Measurements from ENCODE around the gene TUFM. TPM values are rescaled to one million over a fixed set of nuclear protein-coding genes. Genes with fewer than 3 reads are reported as not detected.

TUFM gene
- total RNA-seq, 1 experiment from 2014 or later, result 207 TPM

GRCh38 chr16:28823873-28824716 lies 22.1 kb downstream of the TUFM start:
- H3K79me2 ChIP-seq (ENCODE audit: insufficient read depth, low read length), result peaks cover 19% of the 10 kb centered on the region; the same call in 1 of the 2 replicates
- H3K27me3 ChIP-seq (ENCODE audit: insufficient read depth, low read length), result no peaks in the 10 kb centered on the region
- peak overlapping the region; percentile 60 for H2BK5ac ChIP-seq (ENCODE audit: insufficient read length, low read length)
- H3K9ac ChIP-seq (ENCODE audit: extremely low read depth, insufficient read length, low read length), result peak overlapping the region; percentile 98
- no CpG with 5 or more reads among the region's 60 CpGs for WGBS (ENCODE audit: extremely low coverage, insufficient read length, low lambda C conversion rate)
- peak overlapping the region; percentile 29 for H3K56ac ChIP-seq (ENCODE audit: insufficient read length, low read depth, low read length)
- Mint-ChIP-seq H3K9me3 (no peaks in the 10 kb centered on the region; a peak in 1 of 5 replicates), H3K4me1 (peaks cover 29 to 34% of the 10 kb centered on the region in 2 experiments), H3K27ac (peak overlapping the region; percentile 99 to 100 (median 100)), H3K36me3 (ENCODE audit: insufficient read depth in 1 of 3, low read depth in 3 of 3) (peaks cover 39 to 61% (median 56%) of the 10 kb centered on the region in 3 experiments; a peak in 6 of 7 replicates), H3K27me3 (ENCODE audit: low read depth) (no peaks in the 10 kb centered on the region), H3K4me3 (peak overlapping the region; percentile 98)
- peak overlapping the region; percentile 30 for H4K5ac ChIP-seq (ENCODE audit: insufficient read length, low read depth, low read length)
- H3K27ac ChIP-seq (ENCODE audit: insufficient read length, low read depth, low read length), result peak overlapping the region; percentile 80
- no peak overlapping the region for H2BK120ac ChIP-seq (ENCODE audit: low read depth, low read length, poor library complexity, severe bottlenecking)
- H3K14ac ChIP-seq (ENCODE audit: insufficient read depth, low read length), result peak overlapping the region; percentile 86
- no peaks in the 10 kb centered on the region for H4K20me1 ChIP-seq (ENCODE audit: control insufficient read depth, insufficient read depth, insufficient read length)
- peak; percentile 98 for DNase-seq
- H3K23me2 ChIP-seq (ENCODE audit: insufficient read length, low read depth, low read length, poor library complexity, severe bottlenecking), result peaks cover 6% of the 10 kb centered on the region
- H4K8ac ChIP-seq (replicated peaks; ENCODE audit: insufficient read length, low read depth, low read length), result peak overlapping the region; percentile 4
- H2BK20ac ChIP-seq (ENCODE audit: low read depth, low read length, poor library complexity, severe bottlenecking), result no peak overlapping the region
- no peak for TF ChIP-seq CTCF (conservative IDR thresholded peaks at IDR 0.05)
- H3K9me3 ChIP-seq (ENCODE audit: control insufficient read depth, low read depth, low read length), result no peaks in the 10 kb centered on the region
- no peak overlapping the region for H2BK15ac ChIP-seq (ENCODE audit: low read depth, low read length)
- no peak overlapping the region for H2AK5ac ChIP-seq (ENCODE audit: insufficient read length, low read length)
- peak overlapping the region; percentile 94 for H3K4me2 ChIP-seq (ENCODE audit: insufficient read depth, insufficient read length, low read length)
- peak overlapping the region; percentile 42 for H4K91ac ChIP-seq (ENCODE audit: insufficient read length, low read depth, low read length)
- peak overlapping the region; percentile 57 for H3T11ph ChIP-seq (ENCODE audit: low read length)
- no peaks in the 10 kb centered on the region for H3K4me1 ChIP-seq (ENCODE audit: insufficient read depth, low read length)
- H3K4ac ChIP-seq (ENCODE audit: low read depth, low read length), result no peak overlapping the region; the same call in 1 of the 2 replicates
- H3K18ac ChIP-seq (ENCODE audit: insufficient read length, low read depth, low read length), result peak overlapping the region; percentile 96
- no peak overlapping the region for H2BK12ac ChIP-seq (ENCODE audit: insufficient read length, low read depth, low read length)
- H2AFZ ChIP-seq (ENCODE audit: low read length), result no peak overlapping the region
- no peaks in the 10 kb centered on the region for H3K79me1 ChIP-seq (ENCODE audit: insufficient read depth, low read depth, low read length, poor library complexity, severe bottlenecking)
- no peak overlapping the region for H3K23ac ChIP-seq (ENCODE audit: insufficient read length, low read depth, low read length)
